Uterus (tissue), 4 donors: ENCODE measurements around the gene ASB10. TPM values are rescaled to one million over a fixed set of nuclear protein-coding genes. Genes with fewer than 3 reads are reported as not detected.

Source experiments
- DNase-seq, 2 donors: peaks; one replicate each; pipeline ENCODE4 v3.0.0-alpha.2; 2019 to 2020
- H3K27ac ChIP-seq, 2 donors: fragments of 200-600 bp; sonication (generic); 1 replicate in 1 of 2; 2 replicates in 1 of 2; pipeline ENCODE4 v1.5.1; 2016 to 2018
- H3K27me3 ChIP-seq, 2 donors: fragments of 200-600 bp; sonication (generic); one replicate each; pipeline ENCODE4 v1.5.1; 2018 to 2019; ENCODE audit warnings: control low read depth in 1 of 2
- H3K36me3 ChIP-seq, 2 donors: fragments of 200-600 bp; sonication (generic); one replicate each; pipeline ENCODE4 v1.5.1; 2019; ENCODE audit warnings: control low read depth in 1 of 2
- H3K4me1 ChIP-seq, 2 donors: fragments of 200-600 bp; sonication (generic); one replicate each; pipeline ENCODE4 v1.5.1; 2018 to 2019; ENCODE audit warnings: control low read depth in 1 of 2
- H3K4me3 ChIP-seq, 2 donors: fragments of 200-600 bp; sonication (generic); 1 replicate in 1 of 2; 2 replicates in 1 of 2; pipeline ENCODE4 v1.5.1; 2018 to 2019; ENCODE audit warnings: mild to moderate bottlenecking in 1 of 2
- H3K9me3 ChIP-seq, 2 donors: fragments of 200-600 bp; sonication (generic); one replicate each; pipeline ENCODE4 v1.5.1; 2019; ENCODE audit warnings: control low read depth in 1 of 2
- CTCF ChIP-seq, 4 experiments: fragments of 200-600 bp in 2 of 4; fragments of 450-650 bp in 2 of 4; sonication (generic) in 2 of 4; IDR thresholded peaks; one replicate each; pipeline ENCODE4 v1.5.1; 2016 to 2019; ENCODE audit warnings: antibody characterized with exemption in 4 of 4, mild to moderate bottlenecking in 2 of 4, moderate library complexity in 1 of 4
- POLR2A ChIP-seq, 2 donors: fragments of 450-650 bp; IDR thresholded peaks; one replicate each; pipeline ENCODE4 v1.6.1; 2016; ENCODE audit warnings: antibody characterized with exemption in 2 of 2, mild to moderate bottlenecking in 1 of 2, moderate library complexity in 1 of 2
- intact Hi-C: fragments of 100-400 bp; cut with DNase I; formaldehyde crosslinking; loops from one replicate; pipeline ENCODE4 v1.15.1; 2023; ENCODE audit warnings: low total_unique reads
- total RNA-seq, 4 donors: library from RNA; depleted of rRNA in 3 of 4; stranded (reverse); fragments of >200 nt in 3 of 4; gene quantifications; one replicate each; pipeline versions ENCODE4 v1.1.0 to v1.2.4, GENCODE V29; 2014 to 2023
- donor health status: DM: yes; HTN: yes; CAD: no.

ASB10 gene
- total RNA-seq, 4 donors from 2014 or later = not detected

DNA sequence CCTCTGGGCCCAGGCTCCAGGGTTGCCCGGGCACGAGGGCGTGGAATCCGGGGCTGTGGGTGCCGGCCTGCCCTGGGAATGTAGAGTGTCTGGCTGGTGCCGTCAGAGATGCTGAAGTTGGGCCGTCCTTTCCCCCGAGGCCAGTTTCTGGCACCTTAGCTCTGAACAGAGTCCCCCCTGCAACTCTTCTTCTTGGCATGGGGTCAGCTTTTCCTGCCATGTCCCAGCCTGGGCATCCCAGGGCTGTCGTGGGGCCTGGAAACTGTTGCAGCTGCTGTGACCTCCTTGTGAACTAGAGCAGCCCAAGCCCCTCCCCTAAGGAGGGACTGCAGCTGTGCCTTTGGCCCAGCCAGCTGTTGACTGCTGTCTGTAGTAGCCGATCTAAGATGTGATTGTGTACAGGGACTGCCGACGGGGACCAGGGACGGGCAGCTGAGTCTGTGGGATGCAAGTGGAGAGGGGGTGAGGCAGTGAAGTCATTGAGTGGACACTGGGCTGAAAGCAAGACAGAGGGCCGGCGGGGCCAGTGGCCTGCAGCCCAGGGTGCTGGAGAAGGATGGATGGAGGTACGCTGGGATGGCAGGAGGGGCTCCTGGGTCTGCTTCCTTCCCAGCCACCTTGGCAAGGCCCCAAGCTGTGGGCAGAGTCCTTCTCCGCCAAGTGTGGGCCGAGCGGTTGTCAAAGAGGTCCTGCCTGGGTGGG, 55.3 kb downstream of the ASB10 start:
- TF ChIP-seq CTCF (IDR thresholded peaks at IDR 0.05) (no peak), POLR2A (IDR thresholded peaks at IDR 0.05) (no peak)
- intact Hi-C loops = loop anchor here (10.0 kb wide), 1 partner anchor 173 kb away; no protein-coding TSS in a partner anchor

DNA sequence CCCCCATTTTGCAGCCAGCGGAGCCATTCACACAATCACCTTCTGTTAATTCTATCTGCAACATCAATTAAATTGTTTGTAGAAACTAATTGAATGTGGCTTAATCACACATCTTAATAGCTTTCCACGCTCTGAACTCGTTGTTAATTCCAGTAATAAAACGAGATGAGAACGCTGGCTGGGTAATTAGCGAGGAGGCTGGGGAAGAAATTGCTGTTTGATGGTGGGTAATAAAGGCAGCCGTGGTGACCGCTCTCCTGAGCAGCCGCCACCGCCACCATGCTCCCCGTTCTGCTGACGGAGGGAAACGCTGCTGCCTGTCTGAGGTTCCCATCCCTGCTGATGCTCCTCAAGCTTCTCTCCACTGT, 55.8 kb downstream of the ASB10 start:
- intact Hi-C loops = loop anchor here (10.0 kb wide), 1 partner anchor 174 kb away; no protein-coding TSS in a partner anchor
- TF ChIP-seq CTCF (IDR thresholded peaks at IDR 0.05) = no peak
- TF ChIP-seq POLR2A (IDR thresholded peaks at IDR 0.05) = no peak
- no peak overlapping the region for H3K4me3 ChIP-seq
- no peak overlapping the region for H3K27ac ChIP-seq
- no peaks in the 10 kb centered on the region for H3K9me3 ChIP-seq
- H3K4me1 ChIP-seq = no peaks in the 10 kb centered on the region
- DNase-seq = no peak
- H3K27me3 ChIP-seq = no peaks in the 10 kb centered on the region
- H3K36me3 ChIP-seq = no peaks in the 10 kb centered on the region

More for the DNA sequence above, 55.3 kb downstream of the ASB10 start:
- no peaks in the 10 kb centered on the region for H3K27me3 ChIP-seq
- no peak overlapping the region for H3K4me3 ChIP-seq
- H3K4me1 ChIP-seq = no peaks in the 10 kb centered on the region
- no peaks in the 10 kb centered on the region for H3K36me3 ChIP-seq
- H3K9me3 ChIP-seq = no peaks in the 10 kb centered on the region
- DNase-seq = no peak
- H3K27ac ChIP-seq = no peak overlapping the region

GRCh38 chr7:151130741-151131157, 56.3 kb downstream of the ASB10 start:
- no peaks in the 10 kb centered on the region for H3K36me3 ChIP-seq
- H3K4me3 ChIP-seq = no peak overlapping the region
- H3K9me3 ChIP-seq = no peaks in the 10 kb centered on the region
- H3K4me1 ChIP-seq = peaks cover 0 to 3% of the 10 kb centered on the region in 2 donors
- no peak overlapping the region for H3K27ac ChIP-seq
- no peaks in the 10 kb centered on the region for H3K27me3 ChIP-seq
- intact Hi-C loops = loop anchor here (10.0 kb wide), 1 partner anchor 174 kb away; no protein-coding TSS in a partner anchor
- no peak for TF ChIP-seq POLR2A (IDR thresholded peaks at IDR 0.05)
- TF ChIP-seq CTCF (IDR thresholded peaks at IDR 0.05) = no peak
- DNase-seq = no peak

GRCh38 chr7:151129960-151130591, 57.0 kb downstream of the ASB10 start:
- TF ChIP-seq POLR2A (IDR thresholded peaks at IDR 0.05) (no peak), CTCF (IDR thresholded peaks at IDR 0.05) (no peak)
- H3K4me3 ChIP-seq = no peak overlapping the region
- peaks cover 0 to 9% of the 10 kb centered on the region in 2 donors for H3K4me1 ChIP-seq
- H3K27ac ChIP-seq = no peak overlapping the region
- intact Hi-C loops = loop anchor here (10.0 kb wide), 1 partner anchor 175 kb away; no protein-coding TSS in a partner anchor
- DNase-seq = no peak
- H3K27me3 ChIP-seq = no peaks in the 10 kb centered on the region
- no peaks in the 10 kb centered on the region for H3K9me3 ChIP-seq
- H3K36me3 ChIP-seq = no peaks in the 10 kb centered on the region
